Measurements from ENCODE around the gene SPRY2. TPM values are rescaled to one million over a fixed set of nuclear protein-coding genes. Genes with fewer than 3 reads are reported as not detected.

Gene SPRY2, protein sequence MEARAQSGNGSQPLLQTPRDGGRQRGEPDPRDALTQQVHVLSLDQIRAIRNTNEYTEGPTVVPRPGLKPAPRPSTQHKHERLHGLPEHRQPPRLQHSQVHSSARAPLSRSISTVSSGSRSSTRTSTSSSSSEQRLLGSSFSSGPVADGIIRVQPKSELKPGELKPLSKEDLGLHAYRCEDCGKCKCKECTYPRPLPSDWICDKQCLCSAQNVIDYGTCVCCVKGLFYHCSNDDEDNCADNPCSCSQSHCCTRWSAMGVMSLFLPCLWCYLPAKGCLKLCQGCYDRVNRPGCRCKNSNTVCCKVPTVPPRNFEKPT
- total RNA-seq: 11.7 and 26.3 TPM in 2 replicates

DNA sequence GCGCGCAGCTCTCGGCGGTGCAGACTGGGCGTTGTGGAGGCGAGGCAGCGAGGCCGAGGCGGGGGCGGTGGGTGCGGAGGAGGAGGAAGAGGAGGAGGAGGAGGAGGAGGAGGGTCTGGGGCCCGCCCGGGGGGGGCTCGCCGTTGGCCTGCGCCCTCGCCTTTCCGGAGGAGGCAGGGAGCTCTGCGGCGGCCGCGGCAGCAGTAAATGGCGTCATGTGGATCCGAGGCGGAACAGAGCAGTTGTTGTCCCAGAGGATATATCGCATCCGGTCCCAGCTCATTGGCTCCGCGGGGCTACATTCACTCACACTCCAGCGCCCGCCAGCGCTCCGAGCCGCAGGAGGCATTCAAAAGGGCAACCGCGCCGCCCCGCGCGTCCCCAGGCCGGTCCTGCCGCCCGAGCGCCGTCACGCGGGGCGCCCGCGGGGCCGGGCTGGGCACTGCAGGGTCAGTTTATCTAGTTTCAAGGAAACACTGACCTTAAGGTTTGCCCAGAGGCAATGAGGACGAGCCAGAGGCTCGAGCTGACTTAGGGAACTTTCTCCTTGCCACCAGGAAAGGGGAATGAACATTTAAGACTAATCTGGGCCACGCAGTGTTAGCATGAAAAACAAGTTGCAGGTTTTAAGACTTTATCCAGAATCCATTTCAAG is at the start of gene SPRY2:
Gene SPRY2, minus strand, starts transcription at position 26 of the 655 bp plus-strand sequence. CDS start 3,421 bp downstream, outside the sequence.

Data from epithelial cell of umbilical artery (primary cell).